Ureter (tissue), 1 donor: ENCODE results near the gene CDH4. TPM values are rescaled to one million over a fixed set of nuclear protein-coding genes. Genes with fewer than 3 reads are reported as not detected.

Source experiments
- DNase-seq: peaks from one replicate; pipeline ENCODE4 v3.0.0-alpha.2; 2020; ENCODE audit warnings: low spot score
- total RNA-seq: library from RNA; stranded (reverse); gene quantifications from one replicate; pipeline ENCODE4 v1.2.4, GENCODE V29; 2023
- donor health status: DM: yes; HTN: yes; CAD: no.

CDH4 gene
- total RNA-seq, 1 donor from 2014 or later: 0.26 TPM

DNA sequence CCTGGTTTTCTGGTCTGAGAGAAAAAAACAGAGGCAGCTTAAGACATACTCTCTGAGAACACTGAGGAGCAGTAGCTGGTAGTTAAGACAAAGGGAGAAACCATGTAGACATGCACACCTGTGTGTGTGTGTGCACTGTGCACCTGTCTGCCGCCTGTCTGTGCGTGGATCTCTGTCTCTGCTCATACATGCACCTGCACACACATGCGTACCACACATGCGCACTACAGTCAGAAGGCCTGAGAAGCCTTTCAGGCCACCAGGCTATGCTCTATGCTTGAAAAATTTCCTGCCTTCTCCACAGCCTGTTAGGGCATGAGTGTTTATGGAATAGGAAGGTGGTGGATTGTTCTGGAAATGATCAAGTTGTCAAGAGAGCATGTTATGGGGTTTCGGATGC is 103.5 kb downstream of the CDH4 start:
- DNase-seq: no peak

DNA sequence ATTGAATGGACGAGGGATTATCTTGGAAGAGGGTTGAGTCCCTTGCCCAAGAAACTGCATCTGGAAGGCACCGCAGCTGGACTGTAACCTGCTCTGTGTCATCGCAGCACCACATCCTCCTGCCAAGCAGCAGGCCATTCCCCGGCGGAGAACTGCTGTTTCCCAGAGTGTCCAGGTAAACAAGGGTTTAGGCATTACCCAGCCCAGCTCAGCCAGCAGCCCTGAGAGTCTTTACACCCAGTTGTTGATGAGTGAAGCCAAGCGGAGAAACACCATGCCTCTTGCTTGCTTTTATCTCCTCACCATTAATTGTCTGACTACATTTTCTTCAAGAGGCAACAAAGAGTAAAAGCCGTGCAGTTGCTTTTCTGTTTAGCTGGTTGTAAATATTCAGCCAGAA is 104.1 kb downstream of the CDH4 start:
- DNase-seq: no peak

DNA sequence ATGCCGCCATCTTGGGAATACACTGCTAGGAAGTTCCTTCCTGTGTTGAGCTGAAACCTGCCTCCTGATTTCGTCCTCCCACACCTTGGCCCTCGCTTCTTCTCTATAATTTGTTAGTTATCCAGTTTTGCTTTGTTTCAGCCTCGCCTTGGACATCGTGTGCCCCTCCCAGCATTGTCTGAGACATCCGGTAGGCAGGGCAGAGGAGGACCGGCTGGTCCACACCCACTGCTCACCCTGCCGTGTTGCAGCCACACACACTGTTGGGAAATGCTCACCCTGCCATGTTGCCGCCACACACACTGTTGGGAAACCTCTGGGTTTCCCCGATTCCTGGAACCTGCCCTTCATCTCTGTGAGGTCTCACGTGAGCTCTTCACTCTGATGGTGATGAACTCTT is 105.1 kb downstream of the CDH4 start:
- DNase-seq: no peak

DNA sequence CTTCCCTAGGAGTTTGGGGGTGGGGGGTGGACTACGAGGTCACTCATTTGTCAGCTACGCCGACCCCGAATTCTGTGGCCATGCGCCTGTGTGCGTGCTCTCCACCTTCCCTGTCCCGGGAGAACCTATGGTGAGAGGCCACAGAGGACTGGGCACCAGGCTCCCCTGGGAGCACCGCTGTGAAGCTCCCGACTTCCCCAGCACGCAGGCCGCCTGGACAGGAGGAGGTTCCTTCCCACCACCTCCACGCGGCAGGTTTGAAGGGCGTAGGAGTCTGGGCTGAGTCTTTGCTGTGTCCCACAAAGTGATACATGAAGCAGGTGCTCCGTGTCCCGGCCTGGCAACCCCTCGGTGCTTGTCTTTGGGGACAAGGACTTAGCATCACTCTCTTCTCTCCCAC is 107.2 kb downstream of the CDH4 start:
- no peak for DNase-seq

DNA sequence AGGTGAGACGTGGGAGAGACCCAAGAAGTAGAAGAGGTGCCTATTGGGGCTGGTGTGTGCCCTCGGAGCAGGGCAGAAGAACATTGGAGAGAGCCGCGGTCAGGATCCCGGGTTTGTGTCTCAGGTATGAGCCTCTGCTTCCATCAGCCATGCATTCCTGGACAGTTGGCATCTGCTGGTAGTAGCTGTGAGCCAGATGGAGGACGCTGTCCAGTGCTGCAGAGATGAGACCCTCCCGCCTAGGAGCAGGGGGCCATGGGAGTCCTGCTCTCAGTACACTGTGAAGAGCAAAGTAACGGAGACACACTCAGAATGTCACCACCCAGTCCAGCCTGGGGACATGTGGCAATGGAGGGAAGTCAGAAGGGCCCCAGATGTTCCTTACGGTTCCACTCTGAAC is 108.2 kb downstream of the CDH4 start:
- no peak for DNase-seq

DNA sequence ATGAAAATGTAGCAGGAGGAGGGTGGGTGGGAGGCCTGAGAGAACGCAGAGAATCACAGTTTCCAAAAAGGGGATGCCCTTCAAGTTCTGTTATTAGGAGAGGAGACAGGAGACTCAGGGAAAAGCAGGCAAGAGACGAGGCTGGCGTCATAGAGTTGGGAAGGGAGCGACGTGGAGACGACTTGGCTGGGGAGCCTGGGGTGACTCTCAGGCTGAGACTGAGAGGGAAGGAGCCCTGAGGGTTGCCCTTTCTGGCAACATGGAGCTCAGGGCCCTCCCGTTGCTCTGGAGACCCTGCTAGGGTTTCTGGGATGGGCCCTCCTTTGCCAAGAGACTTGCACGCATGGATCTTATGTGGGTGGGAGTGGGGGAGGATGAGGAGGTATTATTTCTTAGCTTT is 108.9 kb downstream of the CDH4 start:
- DNase-seq: no peak

DNA sequence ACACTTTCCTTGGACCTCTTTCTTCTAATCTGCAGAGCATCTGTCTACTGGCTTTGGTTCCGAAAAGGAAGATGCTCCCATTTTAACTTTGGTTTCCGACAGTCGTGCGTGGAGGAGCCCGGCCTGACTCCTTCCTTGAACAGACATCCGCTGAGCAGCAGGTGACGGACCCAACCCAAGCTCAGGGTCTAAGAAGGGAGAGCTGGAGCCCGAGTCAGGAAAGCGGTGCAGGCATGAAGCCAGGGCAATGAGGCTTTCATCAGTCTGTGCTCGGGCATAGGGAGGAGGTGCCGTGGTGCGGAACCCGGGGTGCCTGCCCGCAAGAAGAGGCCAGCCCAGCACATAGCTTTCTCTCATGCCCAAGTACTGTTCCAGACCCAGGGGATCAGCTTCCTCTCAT is 109.4 kb downstream of the CDH4 start:
- DNase-seq: no peak

DNA sequence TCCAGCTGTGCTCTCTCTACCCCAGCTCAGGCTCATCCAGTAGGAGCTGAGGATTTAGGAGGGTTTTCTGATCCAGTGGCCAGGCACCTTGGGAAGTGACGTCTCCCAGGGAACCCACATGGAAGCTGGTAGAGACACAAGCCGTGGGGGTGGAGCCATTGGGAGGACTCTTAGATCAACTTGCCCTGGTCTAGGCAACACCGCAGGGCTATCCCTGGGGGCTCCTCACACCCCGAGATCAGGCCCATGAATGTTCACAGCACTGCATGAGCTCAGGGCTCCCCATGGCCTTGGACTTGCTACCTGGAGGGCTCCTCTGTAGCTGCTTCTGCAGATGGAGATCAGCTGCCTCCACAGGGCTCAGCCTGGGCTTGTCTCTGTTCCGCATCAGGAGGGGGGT is 112.1 kb downstream of the CDH4 start:
- DNase-seq: no peak

DNA sequence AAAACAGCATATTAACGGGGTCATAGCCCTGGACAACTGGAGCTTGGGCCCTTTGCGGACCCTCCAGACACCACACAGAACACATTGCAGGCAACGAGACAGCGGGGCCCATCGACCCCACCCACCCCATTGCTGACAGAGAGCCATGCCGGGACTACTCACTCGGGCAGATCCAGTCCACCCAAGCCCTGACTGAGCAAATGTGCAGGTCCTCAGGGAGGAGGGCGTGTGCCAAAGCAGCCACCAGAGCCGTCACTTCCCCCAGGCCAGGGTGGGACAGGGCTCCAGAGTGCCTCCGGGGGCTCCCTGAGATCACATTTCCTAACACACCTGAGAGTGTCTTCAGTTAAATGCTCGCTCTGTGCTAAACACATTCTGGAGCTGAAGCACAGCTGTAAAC is 114.9 kb downstream of the CDH4 start:
- no peak for DNase-seq

DNA sequence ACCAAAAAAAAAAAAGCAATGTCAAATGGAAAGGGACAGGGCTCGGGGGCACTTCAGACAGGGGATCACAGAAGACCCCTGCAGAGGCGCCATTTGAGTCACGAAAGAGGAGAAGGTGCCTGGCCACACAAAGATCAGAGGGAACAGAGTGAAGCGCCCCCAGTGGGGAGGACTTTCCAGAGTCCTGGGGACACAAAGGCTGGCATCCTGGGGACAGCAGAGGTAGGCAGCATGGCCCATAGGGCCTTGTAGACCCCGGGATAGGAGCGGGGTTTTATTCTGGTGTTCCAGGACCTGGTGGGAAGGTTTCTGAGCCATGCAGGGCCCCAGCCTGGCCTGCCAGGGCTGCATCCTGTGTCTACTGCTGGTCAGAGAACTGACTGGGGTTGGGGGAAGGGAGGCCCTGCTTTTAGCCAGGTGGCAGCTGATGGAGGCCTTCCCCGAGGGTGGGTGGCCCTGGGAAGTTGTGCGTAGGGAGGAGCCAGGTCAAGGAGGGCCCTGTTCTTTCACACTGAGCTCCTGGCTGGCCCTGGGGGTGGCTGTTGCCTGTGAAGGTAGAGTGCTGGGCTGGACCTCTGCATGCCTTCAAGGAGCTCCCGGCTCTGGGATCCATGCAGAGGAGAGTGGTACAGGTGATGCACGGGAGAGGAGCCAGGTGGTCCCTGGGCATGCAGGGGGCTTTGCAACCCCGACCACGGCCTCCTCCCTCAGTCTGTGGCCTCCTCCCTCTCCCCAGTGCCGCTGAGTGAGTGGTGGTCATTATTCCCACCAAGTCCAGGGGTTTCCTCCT is 117.9 kb downstream of the CDH4 start:
- no peak for DNase-seq

DNA sequence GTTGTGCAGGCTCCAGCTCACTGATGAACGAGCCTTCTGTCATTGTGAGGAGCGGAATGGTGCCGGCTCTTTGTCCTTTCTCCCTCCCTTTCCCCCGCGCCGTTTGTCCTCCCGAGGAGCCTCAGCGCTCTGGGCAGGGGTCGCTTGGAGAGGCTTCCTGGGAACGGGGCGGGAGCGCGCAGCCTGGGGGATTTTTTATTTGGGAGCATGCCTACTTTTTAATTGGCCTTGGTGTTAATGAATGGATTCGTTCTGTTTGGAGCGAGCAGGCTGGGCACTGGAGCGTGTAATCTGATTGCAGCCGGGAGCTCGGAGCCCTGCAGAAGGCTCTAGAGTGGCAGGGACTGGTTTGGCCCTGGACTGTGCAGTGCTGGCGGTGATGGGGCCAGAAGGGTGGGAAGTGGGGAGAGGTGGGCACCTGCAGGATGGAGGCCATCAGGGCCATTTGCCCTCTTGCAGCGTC is 118.8 kb downstream of the CDH4 start:
- no peak for DNase-seq

DNA sequence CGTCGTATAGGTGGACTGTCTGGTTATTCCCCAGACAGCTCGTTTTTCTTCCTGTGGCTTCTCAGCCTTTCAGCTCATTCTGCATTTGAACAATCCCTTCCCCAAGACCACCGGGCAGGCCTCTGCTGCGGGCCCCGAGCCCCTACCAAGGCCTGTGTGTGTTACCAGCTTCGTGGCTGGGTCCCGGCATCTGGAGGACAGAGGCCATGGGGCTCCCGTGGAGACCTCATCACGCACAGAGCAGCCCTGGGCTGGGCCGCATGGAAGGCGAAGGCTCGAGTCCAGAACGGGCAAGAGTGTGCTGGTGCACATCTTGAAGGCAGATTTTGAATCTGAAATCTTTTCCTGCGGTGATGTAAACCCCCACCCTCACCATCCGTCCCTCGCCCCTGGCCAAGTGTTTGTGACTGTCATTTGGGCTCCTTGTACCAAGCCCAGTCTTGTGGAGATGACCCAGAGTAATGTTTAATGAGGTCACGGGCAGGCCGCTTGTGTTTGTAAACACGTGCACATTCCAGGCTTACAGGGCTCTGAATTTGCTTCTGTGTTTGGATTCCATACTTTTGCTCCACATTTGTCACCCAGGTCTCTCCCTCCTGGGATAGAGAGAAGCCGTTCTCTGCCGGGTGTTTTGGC is 119.6 kb downstream of the CDH4 start:
- DNase-seq: no peak

DNA sequence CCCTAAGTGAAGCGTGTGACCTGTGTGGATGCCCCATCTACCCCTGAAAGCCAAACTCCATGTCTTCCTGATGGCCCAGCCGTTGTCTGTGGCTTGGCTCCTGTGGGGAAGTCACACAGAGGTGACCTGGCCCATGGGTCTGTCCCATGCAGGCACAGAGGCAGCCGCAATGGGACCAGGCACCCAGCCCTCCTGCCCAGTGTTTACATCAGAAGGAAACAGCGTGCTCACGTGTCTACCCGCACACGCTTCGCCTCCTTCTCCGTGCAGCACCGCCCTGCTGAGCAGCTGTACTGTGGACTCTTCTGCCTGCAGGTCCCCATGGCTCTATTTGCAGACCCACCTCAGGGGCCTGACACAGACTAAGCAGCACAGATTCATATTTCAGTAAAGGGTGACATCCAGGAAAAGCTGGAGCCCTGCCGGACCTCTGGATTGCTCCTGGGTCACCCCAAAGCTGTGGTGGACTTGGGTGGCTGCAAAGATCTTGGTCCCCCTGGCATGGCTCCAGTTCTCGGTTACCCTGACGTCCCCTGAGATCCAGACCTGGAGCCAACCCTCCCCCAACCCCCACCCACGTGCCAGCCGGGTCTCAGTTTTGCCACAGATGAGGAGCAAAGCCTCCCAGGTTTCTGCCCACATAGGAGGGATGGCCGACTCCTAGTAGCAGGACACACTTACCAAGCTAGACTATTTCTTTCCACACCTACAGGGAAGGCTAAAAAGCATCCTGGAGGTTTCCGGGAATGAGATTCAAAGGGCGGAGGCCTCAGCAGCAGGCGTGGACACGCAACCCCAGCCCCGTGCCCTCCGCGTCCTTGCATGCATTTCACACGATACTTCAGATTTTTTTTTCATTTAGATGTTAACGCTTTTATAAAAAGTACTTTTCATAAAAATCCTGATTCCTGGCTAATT is 120.3 kb downstream of the CDH4 start:
- no peak for DNase-seq

DNA sequence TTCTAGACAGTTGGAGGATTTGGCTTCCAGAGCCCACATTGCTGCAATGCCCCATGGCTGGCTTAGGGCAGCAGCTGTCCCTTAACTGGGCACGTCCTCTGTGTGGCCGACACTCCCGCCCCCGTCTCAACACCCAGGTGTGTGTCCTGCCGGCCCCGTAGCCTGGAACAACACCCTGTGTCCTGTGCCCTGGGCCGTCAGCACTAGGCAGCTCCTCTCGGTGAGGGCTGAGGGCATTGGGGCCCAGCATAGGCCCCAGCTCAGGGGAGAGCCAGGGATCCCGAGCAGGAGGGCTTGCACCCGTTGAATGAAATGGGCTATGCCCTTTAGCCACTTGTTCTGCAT is 121.0 kb downstream of the CDH4 start:
- no peak for DNase-seq

DNA sequence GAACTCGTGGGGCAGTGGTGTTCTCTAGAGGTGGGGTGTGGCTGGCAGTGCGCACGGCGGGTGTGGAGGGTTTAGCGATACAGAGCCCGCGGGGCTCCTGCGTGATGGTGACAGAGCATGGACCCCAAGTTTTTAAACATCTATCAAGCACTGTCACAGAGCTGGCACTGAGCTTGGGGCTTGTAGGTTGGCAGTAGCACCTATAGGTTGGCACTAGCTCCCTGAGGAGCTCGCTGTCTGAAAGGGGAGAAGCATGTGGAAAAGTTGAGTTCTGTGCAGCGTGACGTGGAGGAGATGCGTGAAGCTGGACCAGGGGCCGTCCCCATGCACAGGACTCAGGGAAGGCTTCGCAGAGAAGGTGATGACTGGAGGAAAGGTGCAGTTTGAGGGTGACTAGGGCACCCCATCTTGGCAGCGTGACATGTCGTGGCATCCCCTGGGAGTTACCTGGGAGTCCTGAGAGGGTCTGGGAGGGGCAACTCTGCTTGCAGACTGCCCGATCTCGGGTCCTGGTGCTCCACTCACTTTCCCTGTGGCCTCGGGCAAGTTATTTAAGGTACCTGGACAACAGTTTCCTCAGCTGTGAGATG is 122.0 kb downstream of the CDH4 start:
- DNase-seq: no peak

DNA sequence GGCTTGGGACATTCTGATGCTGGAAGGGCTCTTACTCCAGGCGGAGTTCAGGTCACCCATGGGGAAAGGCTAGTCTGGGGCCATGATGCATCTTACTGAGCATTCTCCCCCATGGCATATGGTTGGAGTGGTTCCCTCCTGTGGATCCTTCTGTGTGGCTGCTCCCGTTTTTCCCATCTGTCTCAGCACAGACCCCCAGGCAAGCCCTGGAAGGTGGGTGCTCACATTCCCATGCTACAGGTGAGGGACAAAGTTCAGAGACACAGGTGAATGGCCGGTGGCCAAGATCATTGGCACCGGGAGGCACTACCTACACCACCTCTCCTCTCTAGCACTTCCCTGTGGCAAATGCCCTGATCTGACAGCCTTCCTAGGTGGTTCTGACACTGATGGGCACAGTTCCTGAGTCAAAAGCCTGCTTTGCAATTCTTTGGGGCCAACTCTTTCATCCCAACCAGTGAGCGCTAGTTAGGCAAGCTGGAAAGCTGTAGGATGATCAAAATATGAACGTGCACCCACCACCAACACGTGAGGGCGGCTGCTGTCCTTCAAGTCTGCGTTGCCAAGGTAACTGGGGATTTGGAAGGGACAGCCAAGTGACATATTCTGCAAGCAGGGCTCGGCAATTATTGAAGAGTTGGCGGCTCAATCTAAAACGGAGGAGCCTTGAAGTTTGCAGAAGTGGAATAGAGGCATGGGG is 124.6 kb downstream of the CDH4 start:
- no peak for DNase-seq

DNA sequence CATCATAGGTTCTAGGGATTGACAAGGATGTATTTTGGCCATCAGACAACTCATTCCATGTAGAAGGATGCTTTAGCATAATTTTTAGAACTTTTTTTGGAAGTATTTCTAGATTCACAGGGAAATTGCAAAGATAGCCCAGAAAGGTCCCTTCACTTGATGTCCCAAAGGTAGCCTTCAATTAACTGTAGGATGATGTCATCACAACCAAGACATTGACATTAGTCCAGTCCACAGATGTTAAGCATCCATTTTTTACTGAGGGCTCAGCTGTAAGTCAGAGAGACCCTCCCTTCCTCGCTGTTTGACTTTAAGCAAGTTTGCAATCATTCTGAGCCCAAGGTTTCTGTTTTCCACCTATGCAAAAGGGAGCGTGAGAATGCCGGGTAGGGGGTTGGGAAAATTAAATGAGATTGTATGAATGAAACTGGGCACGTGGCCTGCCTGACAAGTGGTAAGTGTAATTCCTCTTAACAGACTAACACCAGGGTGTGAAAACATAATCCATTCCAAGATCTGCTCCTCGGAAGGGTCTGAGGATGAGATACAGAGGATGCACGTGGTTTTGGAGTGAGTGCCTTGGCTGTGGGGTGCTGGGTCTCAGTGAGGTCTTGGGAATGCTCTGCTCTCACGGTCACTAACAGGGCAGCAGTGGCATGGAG is 126.8 kb downstream of the CDH4 start:
- DNase-seq: no peak

DNA sequence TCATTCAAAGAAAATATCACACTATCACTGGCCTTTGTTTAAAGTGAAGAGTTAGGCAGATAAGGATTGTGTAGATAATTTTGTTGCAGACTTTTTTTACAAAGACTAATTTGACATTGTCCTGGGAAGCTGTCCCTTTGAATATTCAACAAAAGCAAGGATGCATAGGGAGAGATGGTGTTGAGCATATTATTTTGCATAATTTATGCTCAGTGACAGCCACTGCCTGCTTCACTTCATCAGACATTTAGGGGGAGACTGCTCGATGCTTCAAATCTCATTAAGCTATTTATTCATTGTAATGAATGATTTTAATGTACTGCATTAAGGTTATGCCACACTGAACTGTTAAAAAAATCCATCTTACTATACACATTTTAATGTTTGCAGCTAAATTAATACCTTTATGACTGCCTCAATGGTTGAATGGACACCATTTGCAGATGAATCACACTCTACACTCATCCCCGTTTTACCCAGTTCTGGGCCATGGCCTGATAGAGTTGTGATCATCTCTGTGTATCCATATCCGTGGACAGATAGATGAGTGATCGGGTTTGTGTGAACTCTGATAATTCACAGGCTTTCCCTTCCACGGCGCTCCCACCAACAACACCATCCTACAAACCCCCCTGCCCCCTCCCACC is 128.0 kb downstream of the CDH4 start:
- no peak for DNase-seq

DNA sequence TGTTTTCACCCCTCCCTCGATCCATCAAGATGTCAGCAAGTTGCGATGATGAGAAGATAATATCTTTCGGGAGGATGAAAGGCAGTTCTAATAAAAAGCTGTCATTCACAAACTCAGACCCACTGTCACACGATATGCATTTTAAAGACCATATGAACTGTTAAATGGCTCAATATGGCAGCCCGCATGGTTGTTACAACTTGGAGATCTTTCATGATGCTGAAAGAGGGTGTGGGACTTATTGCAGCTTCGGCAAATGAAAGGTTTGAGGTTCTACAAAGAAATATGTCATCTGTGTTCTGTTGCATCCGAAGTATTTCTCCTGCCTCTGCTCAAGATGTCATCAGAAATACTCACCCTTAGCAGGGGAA is 128.5 kb downstream of the CDH4 start:
- no peak for DNase-seq

DNA sequence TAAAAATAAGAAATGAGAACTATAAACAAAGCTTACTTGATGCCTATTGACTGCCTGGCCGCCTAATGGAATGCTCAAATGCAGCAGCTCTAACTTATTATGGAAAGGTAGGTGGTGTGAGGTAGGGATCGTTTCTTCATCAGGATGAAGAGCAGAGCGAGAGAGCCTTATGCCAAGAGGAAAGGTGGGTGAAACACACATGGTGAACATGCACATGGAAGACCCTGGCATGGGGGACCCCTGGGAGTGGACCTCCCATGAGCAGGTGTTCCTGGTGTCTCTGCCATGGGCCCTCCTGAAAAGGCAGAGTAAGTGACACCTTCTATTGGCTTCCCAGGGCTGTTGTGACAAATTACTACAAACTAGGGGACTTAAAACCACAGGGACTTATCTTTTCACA is 130.1 kb downstream of the CDH4 start:
- DNase-seq: no peak

DNA sequence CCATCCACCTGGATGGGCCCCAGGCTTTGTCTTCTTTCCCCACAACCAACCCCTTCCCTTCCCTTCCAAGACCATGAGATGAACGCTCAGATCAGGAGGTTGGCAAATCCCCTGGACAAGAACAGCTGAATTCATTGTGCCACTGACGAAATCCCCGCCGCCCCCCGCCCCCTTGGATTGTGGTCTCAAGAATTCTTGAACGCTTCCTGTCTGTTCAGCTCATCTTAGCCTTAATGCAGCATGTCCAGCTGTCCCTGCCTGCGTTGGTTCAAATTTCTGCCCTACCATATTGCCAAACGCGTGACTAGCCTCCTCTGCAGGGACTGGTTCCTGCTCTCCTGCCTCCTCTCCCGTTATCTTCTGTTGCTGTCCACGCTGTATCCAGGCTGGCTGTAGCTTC is 133.2 kb downstream of the CDH4 start:
- DNase-seq: no peak
